Measurements from ENCODE around the gene BUD13.

GRCh38 chr11:116776522-116776984 lies 3.8 kb upstream of the BUD13 start:
- no peak for TF ChIP-seq CTCF (IDR thresholded peaks at IDR 0.05 in 8 of 11, conservative IDR thresholded peaks at IDR 0.05 in 3 of 11)
- TF ChIP-seq POLR2A (IDR thresholded peaks at IDR 0.05): no peak
